Renal pelvis (tissue), 4 donors: ENCODE measurements around the gene NMT2. TPM values are rescaled to one million over a fixed set of nuclear protein-coding genes. Genes with fewer than 3 reads are reported as not detected.
A peak's percentile ranks its signal among the peaks of the same experiment; 100 is the strongest.

ENCODE experiments used
- DNase-seq: peaks from one replicate; pipeline ENCODE4 v3.0.0-alpha.2; 2013
- polyA plus RNA-seq, 3 donors: library from polyadenylated mRNA; unstranded; fragments of 120-200 nt; gene quantifications; one replicate each; pipeline ENCODE4 v1.2.1, GENCODE V29; 2013; ENCODE audit not compliant: insufficient read length in 3 of 3

The NMT2 gene
- polyA plus RNA-seq, 3 donors = 25.8 to 36.7 (median 35.2) TPM

DNA sequence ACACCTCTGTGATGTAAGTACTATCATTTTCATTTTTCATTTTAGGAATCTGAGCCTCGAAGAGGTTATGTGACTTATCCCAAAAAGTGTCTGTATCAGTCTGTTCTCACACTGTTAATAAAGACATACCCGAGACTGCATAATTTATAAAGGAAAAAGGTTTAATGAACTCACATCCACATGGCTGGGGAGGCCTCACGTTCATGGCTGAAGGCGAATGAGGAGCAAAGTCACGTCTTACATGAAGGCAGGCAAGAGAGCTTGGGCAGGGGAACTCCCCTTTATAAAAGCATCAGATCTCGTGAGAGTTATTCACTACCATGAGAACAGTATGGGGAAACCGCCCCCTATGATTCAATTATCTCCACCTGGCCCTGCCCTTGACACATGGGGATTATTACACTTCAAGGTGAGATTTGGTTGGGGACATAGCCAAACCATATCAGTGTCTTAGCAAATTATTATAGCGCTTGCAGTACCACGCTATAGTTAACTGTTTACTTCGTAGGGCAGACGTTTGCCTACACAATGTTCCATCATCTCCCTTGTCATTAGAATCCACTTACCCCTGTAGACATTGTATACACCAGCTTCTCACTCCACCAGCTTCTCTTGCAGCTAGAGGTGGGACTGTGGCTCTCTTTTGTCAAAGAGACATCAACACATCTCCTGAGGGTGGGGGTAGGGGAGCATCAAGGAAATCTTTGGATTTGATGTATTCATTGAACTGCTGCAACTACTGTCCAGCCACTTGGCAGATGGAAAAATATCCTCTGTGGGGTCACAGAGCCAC is 15.4 kb upstream of the NMT2 start:
- no peak for DNase-seq

DNA sequence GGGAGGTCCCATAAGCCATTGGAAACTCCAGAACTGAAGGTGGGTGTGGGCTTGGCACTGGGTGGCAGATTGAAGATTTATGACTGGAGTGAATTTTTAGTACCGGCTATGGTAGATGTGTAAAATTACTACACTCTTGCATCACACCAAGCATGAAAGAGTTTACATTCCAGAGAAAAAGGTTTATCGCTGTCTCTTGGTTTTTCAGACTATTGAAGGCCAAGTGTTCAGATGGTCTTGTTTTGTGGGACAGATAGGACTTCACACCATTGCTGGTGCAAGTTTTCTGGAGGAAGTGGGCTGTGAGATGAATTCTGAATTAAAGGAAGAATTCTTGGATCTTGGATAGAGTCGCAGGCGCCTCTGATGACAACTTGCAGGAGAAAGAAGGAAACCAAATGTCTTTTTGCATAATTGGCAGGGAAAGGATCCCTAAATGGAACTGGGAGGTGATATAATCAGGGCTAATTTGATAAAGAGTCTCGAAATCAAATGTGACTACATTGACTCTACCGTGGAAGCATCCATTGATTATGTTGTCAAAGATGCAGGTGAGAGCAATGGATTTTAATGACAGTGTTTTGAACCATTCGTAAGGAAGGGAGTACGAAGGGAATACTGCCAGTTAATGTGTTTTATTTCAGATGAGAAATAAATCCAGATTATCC is 14.2 kb upstream of the NMT2 start:
- no peak for DNase-seq

DNA sequence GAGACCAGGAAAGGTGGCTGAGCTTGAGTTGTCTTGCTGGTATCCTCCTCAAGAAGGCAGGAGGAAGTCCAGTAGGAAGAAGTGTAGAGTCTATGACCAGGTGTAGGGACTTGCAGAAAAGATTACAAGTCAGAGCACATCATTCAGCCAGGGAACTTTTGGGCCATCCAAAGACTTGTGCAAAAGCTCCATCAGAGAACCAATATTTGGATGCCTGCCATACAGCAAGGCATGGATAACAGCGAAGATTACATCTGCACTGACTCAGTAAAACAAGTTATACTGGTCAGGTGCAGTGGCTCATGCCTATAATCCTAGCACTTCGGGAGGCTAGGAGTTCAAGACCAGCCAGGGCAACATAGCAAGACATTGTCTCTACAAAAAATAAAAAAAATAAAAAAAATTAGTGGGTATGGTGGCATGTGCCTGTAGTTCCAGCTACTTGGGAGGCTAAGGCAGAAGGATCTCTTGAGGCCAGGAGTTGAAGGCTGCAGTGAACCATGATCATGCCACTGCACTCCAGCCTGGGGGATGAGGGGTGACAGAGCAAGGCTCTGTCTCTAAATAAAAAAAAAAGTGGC is 13.2 kb upstream of the NMT2 start:
- DNase-seq = no peak

DNA sequence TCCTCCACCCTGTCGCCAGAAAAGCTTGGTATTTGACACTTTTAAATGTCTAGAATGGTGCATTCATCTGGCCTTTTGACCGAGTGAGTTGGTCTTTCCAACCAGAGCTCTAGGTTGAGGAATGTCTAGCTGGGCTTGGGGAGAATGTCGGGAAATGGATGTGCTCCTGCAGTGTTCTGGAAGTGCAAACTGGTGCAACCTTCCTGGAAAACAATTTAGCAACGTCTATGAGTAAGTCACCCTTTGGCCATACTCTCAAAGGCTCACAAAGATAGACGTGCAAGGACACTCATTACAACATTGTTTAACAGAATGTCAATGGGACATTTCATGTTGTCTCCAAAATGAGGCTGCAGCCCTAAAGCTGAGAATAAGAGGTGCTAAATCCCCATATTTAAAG is 12.2 kb upstream of the NMT2 start:
- no peak for DNase-seq

DNA sequence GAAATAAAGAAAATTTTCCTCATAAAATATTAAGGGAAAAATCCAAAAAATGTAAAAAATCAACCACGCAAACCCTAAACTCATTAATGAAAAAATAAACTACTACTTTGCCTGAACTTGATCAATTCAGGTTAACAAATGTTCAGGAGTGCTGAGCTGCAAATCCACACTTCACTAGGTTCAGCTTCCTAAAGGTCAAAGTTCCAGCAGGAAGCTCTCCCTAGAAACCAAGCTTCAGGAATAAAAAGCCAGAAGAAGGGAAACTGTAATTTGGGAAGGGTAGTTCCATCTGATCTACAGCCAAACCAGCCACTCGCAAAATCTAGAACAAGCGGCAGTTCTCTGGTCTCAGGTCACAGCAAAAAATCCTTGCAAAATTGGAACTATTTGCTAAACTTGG is 7.8 kb upstream of the NMT2 start:
- DNase-seq = no peak

DNA sequence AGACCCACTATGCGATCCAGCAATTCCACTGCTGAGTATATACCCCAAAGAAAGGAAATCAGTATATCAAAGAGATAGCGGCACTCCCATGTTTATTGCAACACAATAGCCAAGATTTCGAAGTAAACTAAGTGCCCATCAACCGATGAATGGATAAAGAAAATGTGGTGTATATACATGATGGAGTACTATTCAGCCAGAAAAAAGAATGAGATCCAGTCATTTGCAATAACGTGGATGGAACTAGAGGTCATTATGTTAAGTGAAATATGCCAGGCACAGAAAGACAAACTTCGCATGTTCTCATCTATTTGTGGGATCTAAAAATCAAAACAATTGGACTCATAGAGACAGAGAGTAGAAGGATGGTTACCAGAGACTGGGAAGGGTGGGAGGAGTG is 7.1 kb upstream of the NMT2 start:
- no peak for DNase-seq

DNA sequence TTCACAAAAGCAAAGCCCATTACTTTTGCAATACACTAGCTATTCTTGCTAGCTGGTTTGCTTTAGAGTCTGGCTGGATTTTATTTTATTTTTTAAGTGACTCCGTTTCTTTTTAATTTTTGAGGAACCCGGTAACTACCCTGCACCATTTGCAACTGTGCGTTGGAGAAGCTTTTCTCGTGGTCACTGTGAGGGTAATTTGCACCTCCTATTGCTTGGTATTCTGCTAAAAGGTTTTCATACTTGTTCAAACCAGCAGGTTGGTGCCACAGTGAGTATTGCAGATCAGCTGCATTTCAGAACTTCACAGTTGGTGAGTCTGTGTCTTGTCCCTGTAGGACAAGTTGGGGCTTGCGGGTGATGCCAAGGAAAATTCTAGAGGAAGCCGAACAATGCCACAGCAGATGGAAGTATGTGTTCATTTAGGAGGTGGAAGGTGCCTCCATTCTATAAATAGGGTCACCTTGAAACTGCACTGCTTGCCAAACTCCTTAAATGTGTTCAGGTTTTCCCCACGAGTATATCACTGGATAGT is 3.9 kb upstream of the NMT2 start:
- DNase-seq = no peak

DNA sequence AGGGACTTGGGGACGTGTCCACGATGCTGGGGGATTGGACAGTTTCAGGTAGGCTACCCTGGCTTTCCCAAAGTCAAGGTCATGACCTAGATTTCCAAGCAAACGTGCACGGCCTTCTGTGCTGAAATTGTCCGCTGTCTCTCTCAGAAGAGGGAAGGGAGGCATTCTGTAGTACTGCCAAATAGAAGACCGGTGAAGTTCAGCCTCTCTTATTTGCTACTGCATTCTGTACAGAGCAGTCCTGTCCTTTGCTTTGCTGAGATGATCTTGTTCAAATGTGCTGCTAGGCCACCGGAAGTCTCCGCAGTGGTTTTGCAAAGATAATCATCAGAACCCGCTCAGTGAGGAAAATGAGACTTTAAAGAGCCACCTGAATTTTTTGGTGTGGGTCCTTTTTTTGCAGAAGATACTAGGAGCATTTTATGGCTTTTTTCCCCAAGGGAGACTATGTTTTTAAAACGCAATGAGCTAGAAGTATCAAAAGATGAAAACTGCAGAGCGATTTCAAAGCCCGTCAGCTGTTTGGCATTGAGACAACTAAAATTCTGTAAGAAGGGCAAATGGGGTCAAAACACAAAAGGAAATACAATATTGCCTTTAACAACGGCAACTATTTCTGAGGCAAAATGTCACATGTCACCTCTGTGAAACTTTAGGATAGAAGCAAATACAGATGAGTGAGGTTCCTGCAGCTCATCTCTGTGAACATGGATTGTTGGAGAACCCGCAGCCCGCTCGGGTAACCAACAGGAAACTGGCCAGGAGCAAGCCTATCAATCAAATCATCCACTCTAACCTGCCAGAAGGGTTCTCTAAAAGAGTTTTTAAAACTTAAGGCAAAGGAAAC is 1.3 kb upstream of the NMT2 start:
- DNase-seq = no peak

DNA sequence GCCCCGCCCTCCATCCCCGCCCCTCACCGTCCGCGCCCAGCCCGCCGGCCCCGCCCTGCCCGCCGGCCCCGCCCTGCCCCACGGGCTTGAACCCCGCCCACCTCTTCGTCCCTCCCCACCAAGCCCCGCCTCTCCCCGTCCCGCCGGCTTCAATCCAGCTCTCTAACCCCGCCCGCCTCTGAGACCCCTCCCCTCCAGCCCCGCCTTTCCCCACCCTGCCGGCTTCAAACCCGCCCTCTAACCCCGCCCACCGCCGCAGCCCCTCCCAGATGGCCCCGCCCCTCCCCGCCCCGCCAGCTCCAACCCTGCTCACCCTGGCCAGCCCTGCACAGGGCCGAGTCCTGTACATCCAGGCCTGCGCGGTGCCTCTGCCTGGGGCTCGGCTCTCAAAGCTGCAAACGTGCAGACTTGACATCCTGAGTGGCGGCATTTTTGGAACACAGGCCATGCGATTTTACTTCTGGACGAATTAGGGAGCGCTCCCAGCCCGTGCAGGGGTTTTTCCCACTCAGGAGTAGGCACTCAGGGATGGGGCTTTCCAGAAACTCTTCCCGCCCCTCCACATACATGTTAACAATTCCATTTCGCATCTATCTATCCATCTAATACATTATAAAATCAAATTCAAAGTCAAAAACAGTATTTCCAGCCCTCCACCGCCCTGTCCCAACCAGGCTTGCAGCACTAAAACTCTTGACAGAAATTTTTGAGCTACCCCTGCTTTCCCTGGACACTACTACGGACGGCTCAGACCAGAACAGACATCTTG is 477 bp upstream of the NMT2 start:
- peak; percentile 94 for DNase-seq

DNA sequence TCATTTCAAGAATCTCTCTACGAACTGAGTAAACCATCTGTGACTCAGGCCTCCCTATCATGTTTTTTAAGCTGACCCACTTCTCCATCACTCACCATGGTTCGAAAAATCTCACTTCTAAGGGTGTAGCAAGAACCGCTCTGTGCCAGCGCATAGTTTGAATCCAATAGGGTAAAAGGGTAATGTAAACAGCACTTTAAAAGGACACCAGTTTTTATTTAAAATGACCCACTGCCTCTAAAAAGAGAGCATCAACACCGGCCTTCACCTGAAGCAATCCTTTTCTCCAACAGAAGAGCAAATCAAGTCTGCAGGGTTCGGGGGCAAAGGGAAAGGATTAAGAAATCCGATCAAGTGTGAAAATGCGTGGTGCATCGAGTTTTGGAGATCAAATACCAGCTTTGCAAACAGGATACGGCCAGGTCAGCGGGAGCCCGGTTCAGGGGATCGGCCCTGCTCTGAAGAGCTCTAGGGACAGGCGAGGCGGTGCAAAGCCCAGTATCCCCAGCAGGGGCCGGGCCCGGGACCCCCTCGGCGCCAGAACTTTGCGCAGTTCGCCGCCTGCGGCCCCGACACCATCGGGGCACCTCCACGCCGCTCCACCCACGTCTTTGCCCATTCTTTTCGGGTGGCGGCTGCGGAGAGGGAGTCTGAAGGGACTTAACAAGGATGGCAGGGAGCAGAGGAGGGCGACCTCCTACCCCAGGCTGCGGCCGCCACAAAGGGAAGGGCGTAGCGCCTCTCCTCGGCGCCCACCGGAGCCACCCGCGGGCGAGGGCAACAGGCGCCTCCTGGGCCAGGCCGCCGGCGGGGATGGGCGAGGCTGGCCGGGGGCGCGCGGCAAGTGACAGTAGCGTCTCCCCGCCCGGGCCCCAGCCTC is 842 bp downstream of the NMT2 start:
- peak; percentile 72 for DNase-seq

DNA sequence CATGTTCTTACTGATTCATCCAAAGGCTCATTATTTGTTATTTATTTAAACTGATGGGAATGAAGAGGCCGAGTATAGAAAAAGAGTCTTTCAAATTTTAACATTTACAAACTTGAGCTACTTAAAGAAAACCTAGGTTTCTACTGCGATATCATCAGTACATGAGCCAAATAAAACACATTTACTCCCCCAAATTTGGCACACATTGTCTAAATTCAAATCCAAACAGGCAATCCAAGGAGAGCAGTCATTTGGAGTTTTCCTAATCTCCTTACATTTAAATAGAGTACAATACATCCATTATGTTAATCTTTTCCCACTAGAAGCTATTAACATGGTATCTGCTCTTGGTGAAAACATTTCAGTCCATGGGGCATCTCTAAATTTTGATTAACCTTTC is 2.2 kb downstream of the NMT2 start:
- DNase-seq = no peak

DNA sequence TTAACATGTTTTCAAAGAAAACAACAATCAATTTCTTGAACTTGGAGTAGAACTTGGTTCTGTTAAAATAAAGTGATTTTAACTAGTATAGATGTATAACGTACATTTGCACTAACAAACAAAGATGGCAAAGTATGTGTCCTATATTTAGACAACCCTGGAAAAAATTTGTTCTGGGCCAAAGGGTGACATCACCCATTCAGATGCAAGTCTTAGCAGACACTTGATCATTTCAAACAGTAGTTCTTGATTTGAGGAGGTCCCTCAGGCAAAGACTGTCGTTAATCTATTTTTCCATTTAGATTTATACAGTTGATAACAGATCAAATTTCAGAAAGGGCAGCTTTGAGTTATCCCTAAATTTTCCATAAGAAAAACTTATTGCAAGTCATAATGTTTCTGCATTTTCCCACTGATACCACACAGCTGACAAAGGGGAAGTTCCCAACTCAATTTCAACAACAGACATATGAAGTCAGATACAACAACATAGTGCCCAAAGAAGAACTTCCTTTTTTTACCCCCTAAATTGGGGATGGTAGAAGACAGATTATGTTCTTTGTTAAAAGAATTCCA is 5.2 kb downstream of the NMT2 start:
- no peak for DNase-seq

DNA sequence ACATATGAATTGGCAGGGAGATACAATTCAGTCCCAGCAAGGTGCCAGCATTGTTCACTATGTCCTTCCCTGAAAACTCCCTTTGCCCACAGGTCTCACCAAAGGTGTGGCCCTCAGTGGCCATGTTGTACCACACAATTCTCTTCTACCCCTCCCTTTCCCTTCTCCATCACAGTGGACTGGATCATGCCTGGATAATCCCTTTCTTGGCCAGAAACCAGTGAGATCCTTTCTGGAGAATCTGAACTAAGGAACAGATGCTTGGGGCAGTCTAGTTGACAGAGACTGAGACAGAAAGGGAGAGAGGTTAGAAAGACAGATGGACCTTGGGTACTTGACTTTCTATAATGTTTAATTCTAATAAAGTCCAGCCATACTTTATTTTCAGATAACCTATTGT is 9.5 kb downstream of the NMT2 start:
- no peak for DNase-seq

DNA sequence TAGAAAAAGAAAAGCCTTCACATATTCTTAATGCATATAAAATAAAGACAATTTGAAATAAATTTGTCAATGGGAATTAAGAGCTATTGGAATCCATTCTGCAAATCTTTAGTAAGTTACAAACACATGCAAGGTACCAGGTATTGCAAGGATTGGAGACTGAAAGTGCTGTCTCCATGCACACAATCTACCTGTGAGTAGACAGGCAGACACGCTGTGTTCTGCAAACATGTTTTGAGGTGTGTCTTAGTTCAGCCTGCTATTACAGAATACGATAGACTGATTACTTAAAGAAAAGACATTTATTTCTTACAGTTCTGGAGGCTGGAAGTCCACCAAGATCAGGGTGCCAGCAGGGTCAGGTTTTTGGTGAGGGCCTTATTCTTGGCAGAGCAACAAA is 10.0 kb downstream of the NMT2 start:
- no peak for DNase-seq

DNA sequence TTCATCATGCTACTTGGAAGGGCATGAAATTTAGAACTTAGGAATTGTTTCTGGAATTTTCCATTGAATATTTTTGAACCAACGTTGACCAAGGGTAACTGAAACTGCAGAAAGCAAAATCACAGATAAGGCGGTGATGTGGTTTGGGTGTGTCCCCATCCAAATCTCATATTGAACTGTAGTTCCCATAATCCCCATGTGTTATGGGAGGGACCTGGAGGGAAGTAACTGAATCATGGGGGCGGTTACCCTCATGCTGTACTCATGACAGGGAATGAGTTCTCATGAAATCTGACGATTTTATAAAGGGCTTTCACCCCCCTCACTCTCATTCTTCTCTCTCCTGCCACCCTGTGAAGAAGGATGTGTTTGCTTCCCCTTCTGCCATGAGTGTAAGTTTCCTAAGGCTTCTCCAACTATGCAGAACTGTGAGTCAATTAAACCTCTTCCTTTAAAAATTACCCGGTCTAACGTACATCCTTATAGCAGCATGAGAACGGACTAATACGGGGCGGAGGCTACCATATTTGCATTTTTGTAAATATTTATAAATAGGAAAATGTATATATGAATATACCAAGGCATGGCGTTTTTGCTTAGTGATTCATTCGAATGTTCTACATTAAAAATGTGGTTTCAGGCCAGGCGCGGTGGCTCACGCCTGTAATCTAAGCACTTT is 12.4 kb downstream of the NMT2 start:
- no peak for DNase-seq

DNA sequence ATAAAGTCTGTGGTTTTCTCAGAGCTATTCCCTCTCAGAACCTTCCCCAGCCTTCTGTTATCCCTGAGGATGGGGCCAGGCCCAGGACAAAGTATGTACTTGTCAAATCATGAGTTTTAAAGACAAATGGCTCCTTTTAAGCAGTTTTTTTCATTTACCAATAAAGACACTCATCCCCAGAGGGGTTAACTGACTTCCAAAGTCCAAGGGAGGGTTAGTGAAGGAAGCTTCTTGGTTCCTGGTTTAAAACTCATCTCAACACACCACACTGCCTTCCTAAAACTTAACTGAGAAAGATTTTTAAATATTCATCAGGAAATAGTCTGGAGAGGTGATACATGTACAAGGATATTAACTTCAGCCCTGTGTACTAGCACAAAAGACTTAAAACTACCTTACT is 15.9 kb downstream of the NMT2 start:
- no peak for DNase-seq

DNA sequence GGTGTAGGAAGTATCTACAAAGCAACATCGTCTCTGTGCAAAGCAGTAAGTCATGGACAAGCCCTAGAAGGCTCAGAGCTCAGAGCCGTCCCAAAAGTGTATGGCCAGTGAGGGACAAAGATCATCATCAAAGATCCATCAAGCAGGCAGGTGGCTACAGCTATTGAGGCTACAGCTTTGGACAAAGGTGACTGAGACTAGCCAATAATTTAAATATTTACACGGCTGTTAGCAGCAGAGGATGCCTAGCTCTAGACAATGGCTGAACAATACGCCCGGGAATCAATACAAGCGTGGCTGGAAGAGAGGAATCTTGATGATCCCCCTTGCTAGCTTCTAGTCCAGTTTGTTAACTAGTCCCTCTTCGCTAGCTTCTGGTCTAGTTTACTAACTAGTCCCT is 17.9 kb downstream of the NMT2 start:
- no peak for DNase-seq

DNA sequence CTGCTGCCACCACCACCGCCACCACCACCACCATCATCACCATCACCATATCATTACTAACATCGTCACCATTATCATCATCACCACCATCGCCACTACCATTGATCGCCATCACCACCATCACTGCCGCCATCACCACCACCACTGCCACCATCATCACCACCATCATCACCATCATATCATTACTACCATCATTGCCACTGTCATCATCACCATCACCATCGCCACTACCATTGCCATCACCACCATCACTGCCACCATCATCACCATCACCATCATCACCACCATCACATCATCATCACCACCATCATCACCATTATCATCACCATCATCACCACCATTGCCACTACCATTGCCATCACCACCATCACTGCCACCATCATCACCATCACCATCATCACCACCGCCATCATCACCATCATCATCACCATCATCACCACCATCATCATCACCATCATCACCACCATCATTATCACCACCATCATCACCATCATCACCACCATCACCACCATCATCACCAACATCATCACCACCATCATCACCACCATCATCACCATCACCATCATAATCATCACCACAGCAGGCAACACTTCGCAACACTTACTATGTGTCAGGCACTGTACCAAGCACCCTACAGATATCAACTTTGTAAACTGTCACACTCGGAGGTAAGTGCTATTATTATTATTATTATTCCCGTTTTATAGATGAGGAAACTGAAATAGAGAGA is 19.3 kb downstream of the NMT2 start:
- no peak for DNase-seq
